ENCODE measurements around the gene KRT74. TPM values are rescaled to one million over a fixed set of nuclear protein-coding genes. Genes with fewer than 3 reads are reported as not detected.
A peak's percentile ranks its signal among the peaks of the same experiment; 100 is the strongest.

The KRT74 gene
- total RNA-seq, 1 donor from 2014 or later: not detected

GRCh38 chr12:52534482-52534881 lies 39.2 kb downstream of the KRT74 start:
- no peaks in the 10 kb centered on the region for H3K9me3 Mint-ChIP-seq (ENCODE audit: low read depth)
- TF ChIP-seq CTCF (IDR thresholded peaks at IDR 0.05): peak; percentile 16
- DNase-seq (ENCODE audit: low spot score): no peak
- H3K36me3 Mint-ChIP-seq (ENCODE audit: low read depth): no peaks in the 10 kb centered on the region
- H3K27ac Mint-ChIP-seq (ENCODE audit: unreplicated experiment): no peak overlapping the region
- H3K4me3 Mint-ChIP-seq (ENCODE audit: unreplicated experiment): no peak overlapping the region
- peaks cover 10% of the 10 kb centered on the region for H3K4me1 Mint-ChIP-seq (ENCODE audit: low read depth)
- H3K27me3 Mint-ChIP-seq (ENCODE audit: low read depth): peaks cover 28% of the 10 kb centered on the region

GRCh38 chr12:52533686-52534470 lies 39.8 kb downstream of the KRT74 start:
- H3K9me3 Mint-ChIP-seq (ENCODE audit: low read depth): no peaks in the 10 kb centered on the region
- no peak for TF ChIP-seq CTCF (IDR thresholded peaks at IDR 0.05)
- no peaks in the 10 kb centered on the region for H3K36me3 Mint-ChIP-seq (ENCODE audit: low read depth)
- H3K4me1 Mint-ChIP-seq (ENCODE audit: low read depth): peaks cover 4% of the 10 kb centered on the region
- no peak for DNase-seq (ENCODE audit: low spot score)
- H3K4me3 Mint-ChIP-seq (ENCODE audit: unreplicated experiment): no peak overlapping the region
- no peak overlapping the region for H3K27ac Mint-ChIP-seq (ENCODE audit: unreplicated experiment)
- peaks cover 32% of the 10 kb centered on the region for H3K27me3 Mint-ChIP-seq (ENCODE audit: low read depth)

GRCh38 chr12:52532636-52533035 lies 41.0 kb downstream of the KRT74 start:
- no peak overlapping the region for H3K27ac Mint-ChIP-seq (ENCODE audit: unreplicated experiment)
- H3K27me3 Mint-ChIP-seq (ENCODE audit: low read depth): peaks cover 30% of the 10 kb centered on the region
- H3K4me3 Mint-ChIP-seq (ENCODE audit: unreplicated experiment): no peak overlapping the region
- TF ChIP-seq CTCF (IDR thresholded peaks at IDR 0.05): no peak
- no peaks in the 10 kb centered on the region for H3K9me3 Mint-ChIP-seq (ENCODE audit: low read depth)
- H3K36me3 Mint-ChIP-seq (ENCODE audit: low read depth): no peaks in the 10 kb centered on the region
- DNase-seq (ENCODE audit: low spot score): no peak
- H3K4me1 Mint-ChIP-seq (ENCODE audit: low read depth): no peaks in the 10 kb centered on the region

- H3K4me3 Mint-ChIP-seq (ENCODE audit: unreplicated experiment): no peak overlapping the region
- H3K27me3 Mint-ChIP-seq (ENCODE audit: low read depth): peaks cover 28% of the 10 kb centered on the region
- no peak overlapping the region for H3K27ac Mint-ChIP-seq (ENCODE audit: unreplicated experiment)
- H3K36me3 Mint-ChIP-seq (ENCODE audit: low read depth): no peaks in the 10 kb centered on the region
- H3K9me3 Mint-ChIP-seq (ENCODE audit: low read depth): no peaks in the 10 kb centered on the region
- DNase-seq (ENCODE audit: low spot score): no peak
- no peak for TF ChIP-seq CTCF (IDR thresholded peaks at IDR 0.05)
- no peaks in the 10 kb centered on the region for H3K4me1 Mint-ChIP-seq (ENCODE audit: low read depth)
Observed at GRCh38 chr12:52531566-52532300, 41.9 kb downstream of the KRT74 start.

GRCh38 chr12:52530905-52531304 lies 42.7 kb downstream of the KRT74 start:
- Mint-ChIP-seq H3K4me1 (ENCODE audit: low read depth) (no peaks in the 10 kb centered on the region), H3K36me3 (ENCODE audit: low read depth) (no peaks in the 10 kb centered on the region), H3K4me3 (ENCODE audit: unreplicated experiment) (no peak overlapping the region), H3K27me3 (ENCODE audit: low read depth) (peaks cover 27% of the 10 kb centered on the region), H3K27ac (ENCODE audit: unreplicated experiment) (no peak overlapping the region), H3K9me3 (ENCODE audit: low read depth) (no peaks in the 10 kb centered on the region)
- no peak for DNase-seq (ENCODE audit: low spot score)
- TF ChIP-seq CTCF (IDR thresholded peaks at IDR 0.05): no peak

Data from chondrocyte (in vitro differentiated cells).